Spleen (tissue), 7 donors: ENCODE measurements around the gene NEUROD1.

Experiments
- CTCF ChIP-seq, 11 experiments: fragments of 200-600 bp in 7 of 11; fragments of 450-650 bp in 4 of 11; sonication (generic) in 4 of 11; IDR thresholded peaks in 8 of 11; conservative IDR thresholded peaks in 3 of 11; 1 replicate in 7 of 11; 2 replicates in 4 of 11; pipeline versions ENCODE4 v1.4.0 to v1.8.0; 2016 to 2021; ENCODE audit warnings: antibody characterized with exemption in 11 of 11, inconsistent platforms in 4 of 11, mild to moderate bottlenecking in 1 of 11
- POLR2AphosphoS5 ChIP-seq, 3 donors: sonication (generic); formaldehyde crosslinking; IDR thresholded peaks; one replicate each; pipeline ENCODE4 v1.5.1; 2017; ENCODE audit warnings: antibody characterized with exemption in 3 of 3
- donor health status: DM: no; HTN: no; CAD: no; lungs with moderate emphysema.
- donor health status: DM: no; HTN: no; CAD: no.
- donor health status: DM: no; HTN: no; CAD: no.

GRCh38 chr2:181673173-181673572 is 7.1 kb downstream of the NEUROD1 start:
- TF ChIP-seq CTCF (IDR thresholded peaks at IDR 0.05 in 8 of 11, conservative IDR thresholded peaks at IDR 0.05 in 3 of 11) (no peak), POLR2AphosphoS5 (IDR thresholded peaks at IDR 0.05) (no peak)
